IMR-90 (cell line): Measurements from ENCODE around the gene GTPBP4. TPM values are rescaled to one million over a fixed set of nuclear protein-coding genes. Genes with fewer than 3 reads are reported as not detected.

ENCODE experiments used
- ATAC-seq: fragments of 200-7000 bp; cut with Tn5 transposase; 2 replicates; pipeline ENCODE4 v1.9.1; 2020; ENCODE audit warnings: low read depth, mild to moderate bottlenecking, moderate library complexity
- BruUV-seq: library from RNA; stranded (reverse); fragments of 400-500 nt; replicated peaks from 2 replicates; lab custom pipeline; 2021; lab: Mats Ljungman, UMichigan
- CTCF ChIA-PET: fragments of 300-600 bp; formaldehyde crosslinking; extraction: SDS; loops from one replicate; lab custom pipeline; 2021; ENCODE audit warnings: antibody characterized with exemption; lab: Yijun Ruan, JAX
- POLR2A ChIA-PET: fragments of 300-600 bp; sonication (Branson Sonifier 250); formaldehyde crosslinking; loops from one replicate; lab custom pipeline; 2022; ENCODE audit warnings: antibody characterized with exemption; ENCODE audit not compliant: unreplicated experiment; lab: Charles Lee
- DNase-seq: peaks from one replicate; pipeline ENCODE4 v3.0.0; 2013
- H2AFZ ChIP-seq: replicated peaks from 2 replicates; pipeline ENCODE3; 2013; ENCODE audit warnings: low read length, mild to moderate bottlenecking; ENCODE audit not compliant: poor library complexity
- H2AK5ac ChIP-seq: 2 replicates; pipeline ENCODE4 v1.6.1; 2013; ENCODE audit warnings: low read depth, low read length, inconsistent platforms
- H2AK9ac ChIP-seq: replicated peaks from 2 replicates; pipeline ENCODE3; 2013; ENCODE audit warnings: mild to moderate bottlenecking, low read depth, low read length, moderate library complexity; ENCODE audit not compliant: poor library complexity
- H2BK120ac ChIP-seq: 2 replicates; pipeline ENCODE4 v1.6.1; 2013; ENCODE audit warnings: low read depth, low read length, inconsistent platforms
- H2BK15ac ChIP-seq: 3 replicates; pipeline ENCODE4 v1.6.1; 2013; ENCODE audit warnings: low read depth, low read length, inconsistent platforms
- H2BK20ac ChIP-seq: 2 replicates; pipeline ENCODE4 v1.6.1; 2013; ENCODE audit warnings: low read depth, mild to moderate bottlenecking, inconsistent platforms, low read length, moderate library complexity
- H2BK5ac ChIP-seq: 2 replicates; pipeline ENCODE4 v1.6.1; 2013; ENCODE audit warnings: mild to moderate bottlenecking, low read depth, low read length, inconsistent platforms; ENCODE audit not compliant: poor library complexity, severe bottlenecking
- H3K14ac ChIP-seq: replicated peaks from 2 replicates; pipeline ENCODE4 v1.6.1; 2013; ENCODE audit warnings: low read depth, low read length, inconsistent platforms
- H3K18ac ChIP-seq: 2 replicates; pipeline ENCODE4 v1.6.1; 2013; ENCODE audit warnings: low read depth, low read length, control low read depth
- H3K23ac ChIP-seq: 2 replicates; pipeline ENCODE4 v1.6.1; 2013; ENCODE audit warnings: low read depth, low read length, inconsistent platforms
- H3K27ac ChIP-seq: 2 replicates; pipeline ENCODE4 v1.5.1; 2013; ENCODE audit warnings: mild to moderate bottlenecking, control low read depth, low read length; ENCODE audit not compliant: insufficient read depth
- H3K27me3 ChIP-seq: 2 replicates; pipeline ENCODE4 v1.6.1; 2013; ENCODE audit warnings: low read length; ENCODE audit not compliant: control insufficient read depth, insufficient read depth
- H3K36me3 ChIP-seq: 2 replicates; pipeline ENCODE4 v1.6.1; 2013; ENCODE audit warnings: low read length, mixed read lengths; ENCODE audit not compliant: control insufficient read depth, insufficient read depth
- H3K4ac ChIP-seq: 2 replicates; pipeline ENCODE4 v1.6.1; 2013; ENCODE audit warnings: low read depth, low read length, inconsistent platforms
- H3K4me1 ChIP-seq: 2 replicates; pipeline ENCODE4 v1.6.1; 2013; ENCODE audit warnings: low read length, mixed read lengths; ENCODE audit not compliant: control insufficient read depth, insufficient read depth
- H3K4me2 ChIP-seq: 2 replicates; pipeline ENCODE4 v1.6.1; 2013; ENCODE audit warnings: low read depth, mild to moderate bottlenecking, control low read depth, low read length, moderate library complexity
- H3K4me3 ChIP-seq: 2 replicates; pipeline ENCODE4 v1.5.1; 2013; ENCODE audit warnings: low read depth, mild to moderate bottlenecking, control low read depth, low read length, moderate library complexity; ENCODE audit not compliant: insufficient read depth
- H3K56ac ChIP-seq: 2 replicates; pipeline ENCODE4 v1.6.1; 2013; ENCODE audit warnings: low read length, inconsistent platforms; ENCODE audit not compliant: insufficient read depth; ENCODE audit errors: extremely low read depth
- H3K79me1 ChIP-seq, 2 experiments: 2 replicates each; pipeline ENCODE4 v1.6.1; 2013; ENCODE audit warnings: low read length in 2 of 2, inconsistent platforms in 1 of 2, low read depth in 1 of 2
- H3K9ac ChIP-seq: 2 replicates; pipeline ENCODE4 v1.6.1; 2013; ENCODE audit warnings: low read depth, low read length, control low read depth
- H3K9me1 ChIP-seq: 2 replicates; pipeline ENCODE4 v1.6.1; 2013; ENCODE audit warnings: low read length, inconsistent platforms; ENCODE audit not compliant: insufficient read depth
- H3K9me3 ChIP-seq: 2 replicates; pipeline ENCODE4 v1.6.1; 2013; ENCODE audit warnings: low read length; ENCODE audit not compliant: control insufficient read depth, insufficient read depth
- H4K20me1 ChIP-seq: 2 replicates; pipeline ENCODE4 v1.6.1; 2013; ENCODE audit warnings: low read length, inconsistent platforms; ENCODE audit not compliant: insufficient read depth
- H4K5ac ChIP-seq: 2 replicates; pipeline ENCODE4 v1.6.1; 2013; ENCODE audit warnings: mild to moderate bottlenecking, low read depth, low read length, control low read depth
- H4K8ac ChIP-seq, 2 experiments: 2 replicates each; pipeline ENCODE4 v1.6.1; 2013; ENCODE audit warnings: low read depth in 2 of 2, low read length in 2 of 2, control low read depth in 1 of 2, inconsistent platforms in 1 of 2
- H4K91ac ChIP-seq: 2 replicates; pipeline ENCODE4 v1.6.1; 2013; ENCODE audit warnings: low read depth, low read length, inconsistent platforms; ENCODE audit not compliant: insufficient read depth
- RCOR1 ChIP-seq: IDR thresholded peaks from 2 replicates; pipeline ENCODE4 v1.6.1; 2012; ENCODE audit warnings: mild to moderate bottlenecking, low read length, improper control_type of control experiment; ENCODE audit not compliant: insufficient replicate concordance
- WGBS, 2 experiments: methylation state at CpG; one replicate each; pipeline versions ENCODE4 v1.1.5 to v1.1.7; 2013; ENCODE audit warnings: missing lambda C conversion rate in 2 of 2; ENCODE audit not compliant: insufficient read length in 1 of 2; ENCODE audit errors: extremely low coverage in 2 of 2; 5-methylcytosine and 5-hydroxymethylcytosine counted together
- dilution Hi-C: fragments of 300-500 bp; cut with HindIII; formaldehyde crosslinking; loops from one replicate; pipeline ENCODE4 v1.14.3; 2018; ENCODE audit warnings: low sequenced_read_pairs; ENCODE audit not compliant: unreplicated experiment
- in situ Hi-C: fragments of 300-500 bp; cut with MboI; formaldehyde crosslinking; loops from 3 replicates; pipeline ENCODE4 v1.14.3; 2019; ENCODE audit warnings: low sequenced_read_pairs, inconsistent platforms, mixed read lengths
- intact Hi-C: fragments of 100-400 bp; cut with micrococcal nuclease; formaldehyde crosslinking; loops from 2 replicates; pipeline ENCODE4 v1.10.0; 2022
- polyA plus RNA-seq, 3 experiments: library from polyadenylated mRNA; depleted of rRNA; stranded (reverse); fragments of >200 nt; gene quantifications; 2 replicates each; pipeline ENCODE4 v1.2.3, GENCODE V29; 2012; ENCODE audit warnings: low replicate concordance in 1 of 3
- total RNA-seq: library from RNA; depleted of rRNA; stranded (reverse); fragments of >200 nt; gene quantifications from 2 replicates; pipeline ENCODE4 v1.2.3, GENCODE V29; 2012

Gene GTPBP4
- total and polyA plus RNA-seq, 2 of the 4 experiments (the other 2 are of a cell fraction): 46.2 to 48.6 TPM

- in situ Hi-C loops: no loop called here
- POLR2A ChIA-PET: no interaction called here
- BruUV-seq: no TSS peak
Measured at GRCh38 chr10:1033601-1034000, 45.4 kb downstream of the GTPBP4 start.

More at GRCh38 chr10:1033601-1034000, 45.4 kb downstream of the GTPBP4 start:
- Histone ChIP-seq H3K9me3 (no peaks in the 10 kb centered on the region), H4K91ac (no peak overlapping the region), H4K5ac (no peak overlapping the region), H2BK15ac (no peak overlapping the region), H3K56ac (no peak overlapping the region), H2AK5ac (no peak overlapping the region), H3K18ac (no peak overlapping the region), H2BK20ac (no peak overlapping the region), H3K27me3 (no peaks in the 10 kb centered on the region), H3K27ac (no peak overlapping the region), H3K9ac (no peak overlapping the region), H4K20me1 (no peaks in the 10 kb centered on the region), H3K23ac (no peak overlapping the region), H2BK5ac (no peak overlapping the region), H3K36me3 (peaks cover 1% of the 10 kb centered on the region; the same call in 1 of the 2 replicates), H3K4ac (no peak overlapping the region), H3K9me1 (peaks cover 5% of the 10 kb centered on the region; the same call in 1 of the 2 replicates), H3K4me2 (no peak overlapping the region), H2BK120ac (no peak overlapping the region), H4K8ac (no peak overlapping the region), H3K79me1 (no peaks in the 10 kb centered on the region), H2AFZ (no peak overlapping the region), H3K4me1 (no peaks in the 10 kb centered on the region), H2AK9ac (no peak overlapping the region), H3K4me3 (no peak overlapping the region), H3K14ac (no peak overlapping the region)
- dilution Hi-C loops: no loop called here
- intact Hi-C loops: no loop called here
- ATAC-seq: no peak
- TF ChIP-seq RCOR1: no peak
- DNase-seq: no peak
- CTCF ChIA-PET: interaction anchor here (0.6 kb wide), 1 partner anchor 143 kb away, joined by 3 read pairs; no protein-coding TSS in a partner anchor
- no CpG with 5 or more reads among the region's 1 CpG for WGBS, 2 experiments
